Measurements from ENCODE around the gene NFIC. TPM values are rescaled to one million over a fixed set of nuclear protein-coding genes. Genes with fewer than 3 reads are reported as not detected.
"Not testable (repeated sequence)": the region's sequence is repeated elsewhere in the genome, so short reads cannot be mapped to it uniquely, and the experiment has no call there.

Gene NFIC
- total RNA-seq, 1 donor from 2014 or later: 1.1 TPM

DNA sequence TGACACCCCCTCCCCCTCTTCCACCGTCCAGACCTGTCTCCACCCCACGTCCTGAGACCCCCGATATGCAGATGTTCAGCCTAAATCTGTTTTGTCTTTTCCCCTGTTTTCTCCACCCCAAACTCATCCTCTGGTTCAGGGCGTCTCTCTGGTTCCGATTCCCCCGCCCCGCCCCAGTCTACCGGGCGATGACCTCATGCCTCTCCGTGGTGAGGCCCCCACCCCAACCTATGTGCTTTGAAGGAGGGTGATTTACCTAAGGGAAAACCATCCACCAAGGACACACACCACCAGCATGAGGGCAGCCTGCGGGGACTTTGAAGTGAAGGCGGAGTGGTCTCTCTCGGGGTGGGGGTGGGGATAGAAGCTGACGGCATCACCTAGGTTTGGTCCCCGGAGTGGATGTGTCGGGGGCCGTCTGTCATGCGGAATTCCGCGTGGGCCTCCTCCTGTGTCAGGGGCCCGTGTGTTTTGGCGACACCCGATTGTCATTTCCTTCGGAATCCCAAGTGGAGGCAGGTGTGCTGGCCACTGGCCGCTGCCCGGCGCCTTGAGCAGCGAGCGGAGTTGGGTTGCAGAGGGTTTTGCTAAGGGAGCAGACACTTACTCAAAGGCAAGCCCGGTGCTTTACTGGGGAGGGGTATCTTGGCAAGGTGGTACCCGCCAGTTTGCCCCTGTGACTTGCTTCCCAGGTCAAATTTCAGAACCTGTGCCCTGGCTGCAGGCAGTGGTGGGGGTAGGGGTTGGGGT is 141.2 kb downstream of the NFIC start:
- no peak overlapping the region for H2AFZ ChIP-seq (replicated peaks)
- no peak overlapping the region for H3K27ac ChIP-seq
- peak overlapping the region; percentile 82 for H3K9ac ChIP-seq

DNA sequence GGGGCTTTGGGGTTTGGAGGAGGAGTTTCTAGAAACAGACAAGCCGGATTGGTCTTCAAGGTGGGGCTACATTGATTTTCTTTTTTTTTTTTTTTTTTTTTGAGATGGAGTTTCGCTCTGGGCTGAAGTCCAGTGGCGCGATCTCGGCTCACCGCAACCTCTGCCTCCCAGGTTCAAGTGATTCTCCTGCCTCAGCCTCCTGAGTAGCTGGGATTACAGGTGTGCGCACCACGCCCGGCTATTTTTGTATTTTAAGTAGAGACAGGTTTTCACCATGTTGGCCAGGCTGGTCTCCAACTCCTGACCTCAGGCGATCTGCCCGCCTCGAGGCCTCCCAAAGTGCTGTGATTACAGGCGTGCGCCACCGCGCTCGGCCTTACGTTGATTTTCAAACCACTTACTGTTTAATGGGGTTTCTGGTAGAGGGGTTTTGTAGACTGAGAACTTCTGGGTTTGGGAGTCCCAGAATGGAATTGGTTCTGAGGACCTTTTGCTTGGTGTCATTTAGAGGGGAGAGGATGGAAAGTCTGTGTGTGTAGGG is 141.8 kb downstream of the NFIC start:
- H3K36me3 ChIP-seq; H3K27me3 Mint-ChIP-seq (ENCODE audit: insufficient read depth, low read depth); H3K9me3 ChIP-seq (ENCODE audit: low read depth); H3K27ac ChIP-seq; H3K9ac ChIP-seq; H2AFZ ChIP-seq (replicated peaks); H3K27ac Mint-ChIP-seq; H3K36me3 Mint-ChIP-seq; H3K27me3 ChIP-seq; DNase-seq (ENCODE audit: low spot score); H3F3A ChIP-seq (ENCODE audit: low read depth); H3K9me3 Mint-ChIP-seq: not testable (repeated sequence)
- H3K4me2 ChIP-seq: peak overlapping the region; percentile 96
- Mint-ChIP-seq H3K4me1 (peaks cover 32% of the 10 kb centered on the region), H3K4me3 (peak overlapping the region; percentile 95)
- H3K4me3 ChIP-seq: peak overlapping the region; percentile 99
- peaks cover 12% of the 10 kb centered on the region for H3K4me1 ChIP-seq
- H4K20me1 ChIP-seq (ENCODE audit: low read depth): peaks cover 67% of the 10 kb centered on the region
- peaks cover 68% of the 10 kb centered on the region for H3K79me2 ChIP-seq (ENCODE audit: low read depth)

More for the DNA sequence above, 141.2 kb downstream of the NFIC start:
- Histone ChIP-seq H3K27me3 (no peaks in the 10 kb centered on the region), H3F3A (ENCODE audit: low read depth) (peaks cover 8% of the 10 kb centered on the region), H3K9me3 (ENCODE audit: low read depth) (no peaks in the 10 kb centered on the region), H3K79me2 (ENCODE audit: low read depth) (peaks cover 62% of the 10 kb centered on the region), H3K4me3 (peak overlapping the region; percentile 99), H3K36me3 (no peaks in the 10 kb centered on the region), H4K20me1 (ENCODE audit: low read depth) (peaks cover 60% of the 10 kb centered on the region), H3K4me1 (peaks cover 12% of the 10 kb centered on the region), H3K4me2 (peak overlapping the region; percentile 96)
- Mint-ChIP-seq H3K4me1 (peaks cover 32% of the 10 kb centered on the region), H3K27me3 (ENCODE audit: insufficient read depth, low read depth) (peaks cover 10% of the 10 kb centered on the region), H3K4me3 (peak overlapping the region; percentile 95), H3K27ac (peak overlapping the region; percentile 72), H3K9me3 (no peaks in the 10 kb centered on the region), H3K36me3 (peaks cover 10% of the 10 kb centered on the region)
- DNase-seq (ENCODE audit: low spot score): peak; percentile 41
- TF ChIP-seq EZH2 (IDR thresholded peaks at IDR 0.05): no peak
- TF ChIP-seq, protein P1, sequence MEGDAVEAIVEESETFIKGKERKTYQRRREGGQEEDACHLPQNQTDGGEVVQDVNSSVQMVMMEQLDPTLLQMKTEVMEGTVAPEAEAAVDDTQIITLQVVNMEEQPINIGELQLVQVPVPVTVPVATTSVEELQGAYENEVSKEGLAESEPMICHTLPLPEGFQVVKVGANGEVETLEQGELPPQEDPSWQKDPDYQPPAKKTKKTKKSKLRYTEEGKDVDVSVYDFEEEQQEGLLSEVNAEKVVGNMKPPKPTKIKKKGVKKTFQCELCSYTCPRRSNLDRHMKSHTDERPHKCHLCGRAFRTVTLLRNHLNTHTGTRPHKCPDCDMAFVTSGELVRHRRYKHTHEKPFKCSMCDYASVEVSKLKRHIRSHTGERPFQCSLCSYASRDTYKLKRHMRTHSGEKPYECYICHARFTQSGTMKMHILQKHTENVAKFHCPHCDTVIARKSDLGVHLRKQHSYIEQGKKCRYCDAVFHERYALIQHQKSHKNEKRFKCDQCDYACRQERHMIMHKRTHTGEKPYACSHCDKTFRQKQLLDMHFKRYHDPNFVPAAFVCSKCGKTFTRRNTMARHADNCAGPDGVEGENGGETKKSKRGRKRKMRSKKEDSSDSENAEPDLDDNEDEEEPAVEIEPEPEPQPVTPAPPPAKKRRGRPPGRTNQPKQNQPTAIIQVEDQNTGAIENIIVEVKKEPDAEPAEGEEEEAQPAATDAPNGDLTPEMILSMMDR (IDR thresholded peaks at IDR 0.05): no peak
- TF ChIP-seq EZH2phosphoT487 (IDR thresholded peaks at IDR 0.05): no peak

DNA sequence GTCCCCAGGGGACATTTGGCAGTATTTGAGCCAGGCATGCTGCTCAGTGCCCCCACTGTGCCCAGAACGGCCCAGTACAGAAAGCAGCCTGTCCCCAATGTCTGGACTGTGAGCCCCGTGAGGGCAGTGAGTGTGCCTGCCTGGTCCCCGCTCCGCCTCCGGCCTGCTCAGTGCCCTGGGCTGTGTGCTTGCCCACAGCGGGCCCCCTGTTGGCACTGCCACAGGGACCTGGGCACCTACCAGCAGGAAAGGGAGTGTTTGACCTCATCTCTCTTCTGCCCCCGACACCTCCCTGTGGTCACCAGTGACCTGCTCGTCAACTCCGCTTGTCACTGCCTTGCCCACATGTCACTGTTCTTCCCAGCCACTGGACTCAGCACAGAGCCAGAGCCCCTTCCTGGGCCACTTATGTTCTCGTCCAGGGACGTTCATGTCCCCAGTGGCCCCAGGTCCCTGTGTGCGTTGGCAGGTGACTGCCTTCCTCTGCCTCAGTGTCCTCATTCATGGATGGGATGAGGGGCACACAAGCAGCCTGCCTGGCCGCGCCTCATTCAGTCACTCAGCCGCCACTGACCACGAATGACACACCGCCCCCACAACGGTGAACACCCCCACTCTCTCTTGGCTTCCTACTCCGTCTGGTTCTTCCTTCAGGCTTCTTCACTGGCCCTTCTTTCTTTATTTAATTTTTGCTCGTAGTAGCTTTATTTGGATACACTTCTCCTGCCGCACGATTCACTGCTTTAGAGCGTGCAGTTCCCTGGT is 142.6 kb downstream of the NFIC start:
- no peak overlapping the region for H3K4me3 ChIP-seq
- no peak overlapping the region for H3K27ac Mint-ChIP-seq
- H3K36me3 Mint-ChIP-seq: peaks cover 10% of the 10 kb centered on the region
- no peak overlapping the region for H2AFZ ChIP-seq (replicated peaks)
- peaks cover 12% of the 10 kb centered on the region for H3K4me1 ChIP-seq
- no peaks in the 10 kb centered on the region for H3K36me3 ChIP-seq
- peaks cover 9% of the 10 kb centered on the region for H3K27me3 Mint-ChIP-seq (ENCODE audit: insufficient read depth, low read depth)
- H3K9ac ChIP-seq: no peak overlapping the region
- H3K4me2 ChIP-seq: no peak overlapping the region
- H3K27me3 ChIP-seq: no peaks in the 10 kb centered on the region
- H3F3A ChIP-seq (ENCODE audit: low read depth): peaks cover 8% of the 10 kb centered on the region
- H3K79me2 ChIP-seq (ENCODE audit: low read depth): peaks cover 76% of the 10 kb centered on the region
- peak overlapping the region; percentile 19 for H3K4me3 Mint-ChIP-seq
- peaks cover 35% of the 10 kb centered on the region for H3K4me1 Mint-ChIP-seq
- DNase-seq (ENCODE audit: low spot score): no peak
- TF ChIP-seq EZH2phosphoT487 (IDR thresholded peaks at IDR 0.05): no peak
- no peak for TF ChIP-seq EZH2 (IDR thresholded peaks at IDR 0.05)
- TF ChIP-seq, protein P1 (IDR thresholded peaks at IDR 0.05): no peak
- H3K9me3 ChIP-seq (ENCODE audit: low read depth): no peaks in the 10 kb centered on the region
- no peak overlapping the region for H3K27ac ChIP-seq
- no peaks in the 10 kb centered on the region for H3K9me3 Mint-ChIP-seq
- peaks cover 74% of the 10 kb centered on the region for H4K20me1 ChIP-seq (ENCODE audit: low read depth)

All from neural progenitor cell (in vitro differentiated cells).